H4 (cell line): ENCODE data around the gene LRRC61. TPM values are rescaled to one million over a fixed set of nuclear protein-coding genes. Genes with fewer than 3 reads are reported as not detected.
"Not testable (repeated sequence)": the region's sequence is repeated elsewhere in the genome, so short reads cannot be mapped to it uniquely, and the experiment has no call there.

Source experiments
- DNase-seq: peaks from one replicate; pipeline ENCODE4 v3.0.0-alpha.2; 2015; ENCODE audit warnings: low spot score
- total RNA-seq: library from RNA; depleted of rRNA; stranded (reverse); fragments of >200 nt; shearing (Covaris generic); gene quantifications from 2 replicates; pipeline ENCODE4 v1.2.3, GENCODE V29; 2014; rRNA removed

LRRC61 gene
- total RNA-seq, 1 experiment from 2014 or later: not detected

- no peak for DNase-seq
Measured at GRCh38 chr7:150383710-150384397, 60.7 kb downstream of the LRRC61 start.

- no peak for DNase-seq
Measured at GRCh38 chr7:150384406-150385301, 61.5 kb downstream of the LRRC61 start.

GRCh38 chr7:150385302-150385723, 62.2 kb downstream of the LRRC61 start:
- DNase-seq: no peak

GRCh38 chr7:150385884-150386283, 62.7 kb downstream of the LRRC61 start:
- DNase-seq: not testable (repeated sequence)

Other genes starting within 250 kb of the LRRC61 start
- 0.23 TPM in 1 of 2 replicates, not detected in the other for gene ACTR3C, start 190 bp downstream of the LRRC61 start, total RNA-seq
- gene RARRES2, start 18.3 kb downstream of the LRRC61 start, total RNA-seq: not detected in 2 replicates
- gene REPIN1, start 45.5 kb downstream of the LRRC61 start, total RNA-seq: 40.4 and 48.3 TPM in 2 replicates
- 0.56 and 0.90 TPM in 2 replicates for gene ZNF775, start 56.0 kb downstream of the LRRC61 start, total RNA-seq
- not detected in 2 replicates for gene GIMAP8, start 127.3 kb downstream of the LRRC61 start, total RNA-seq
- not detected in 2 replicates for gene GIMAP7, start 191.5 kb downstream of the LRRC61 start, total RNA-seq
- 0.12 TPM in 1 of 2 replicates, not detected in the other for gene GIMAP4, start 244.0 kb downstream of the LRRC61 start, total RNA-seq